GM19099 (cell line): ENCODE measurements around the gene SSH3.

Experiments
- POLR2A ChIP-seq: IDR thresholded peaks from 3 replicates; pipeline ENCODE4 v1.6.1; 2011; ENCODE audit warnings: low read depth; ENCODE audit not compliant: insufficient read length; ENCODE audit errors: extremely low read depth

The SSH3 gene

GRCh38 chr11:67320011-67320410 lies 16.7 kb downstream of the SSH3 start:
- no peak for TF ChIP-seq POLR2A

GRCh38 chr11:67320691-67321090 lies 17.4 kb downstream of the SSH3 start:
- TF ChIP-seq POLR2A, result no peak

GRCh38 chr11:67321313-67321871 lies 18.1 kb downstream of the SSH3 start:
- no peak for TF ChIP-seq POLR2A

- TF ChIP-seq POLR2A, result no peak
Observed at GRCh38 chr11:67322049-67322448, 18.7 kb downstream of the SSH3 start.

GRCh38 chr11:67323526-67323925 lies 20.2 kb downstream of the SSH3 start:
- no peak for TF ChIP-seq POLR2A

GRCh38 chr11:67332081-67332691 lies 28.9 kb downstream of the SSH3 start:
- TF ChIP-seq POLR2A, result no peak

GRCh38 chr11:67337257-67337656 lies 33.9 kb downstream of the SSH3 start:
- no peak for TF ChIP-seq POLR2A

- TF ChIP-seq POLR2A, result no peak
Observed at GRCh38 chr11:67344264-67344663, 40.9 kb downstream of the SSH3 start.

- no peak for TF ChIP-seq POLR2A
Observed at GRCh38 chr11:67345247-67345919, 42.1 kb downstream of the SSH3 start.

GRCh38 chr11:67345920-67346819 lies 42.8 kb downstream of the SSH3 start:
- no peak for TF ChIP-seq POLR2A

- TF ChIP-seq POLR2A, result no peak
Observed at GRCh38 chr11:67347964-67348749, 44.8 kb downstream of the SSH3 start.

- no peak for TF ChIP-seq POLR2A
Observed at GRCh38 chr11:67349036-67349435, 45.7 kb downstream of the SSH3 start.

- TF ChIP-seq POLR2A, result no peak
Observed at GRCh38 chr11:67349457-67349856, 46.1 kb downstream of the SSH3 start.

GRCh38 chr11:67349928-67350465 lies 46.7 kb downstream of the SSH3 start:
- no peak for TF ChIP-seq POLR2A
